Activated B cell treated with CpG ODN at 0.5 μM for 24 hours (primary cell): ENCODE data around the gene TYMP. TPM values are rescaled to one million over a fixed set of nuclear protein-coding genes. Genes with fewer than 3 reads are reported as not detected.
"Not testable (repeated sequence)": the region's sequence is repeated elsewhere in the genome, so short reads cannot be mapped to it uniquely, and the experiment has no call there.

ENCODE experiments used
- ATAC-seq: fragments of 200-7000 bp; cut with Tn5 transposase; one replicate; pipeline ENCODE4 v1.10.0; 2021; ENCODE audit warnings: low read depth, mild to moderate bottlenecking, moderate library complexity
- CTCF ChIA-PET: fragments of 350-600 bp; sonication (Branson Sonifier 250); formaldehyde crosslinking; loops from one replicate; lab custom pipeline; 2021; ENCODE audit warnings: antibody characterized with exemption; lab: Charles Lee
- POLR2A ChIA-PET: fragments of 350-600 bp; sonication (Branson Sonifier 250); formaldehyde crosslinking; loops from one replicate; lab custom pipeline; 2021; ENCODE audit warnings: antibody characterized with exemption; lab: Charles Lee
- DNase-seq: peaks from one replicate; pipeline ENCODE4 v3.0.0; 2022
- H3K27ac Mint-ChIP-seq: one replicate; pipeline ENCODE4 v1.8.0; 2020; ENCODE audit warnings: mixed read lengths
- H3K27me3 Mint-ChIP-seq: one replicate; pipeline ENCODE4 v1.8.0; 2021; ENCODE audit warnings: mixed read lengths
- H3K36me3 Mint-ChIP-seq: one replicate; pipeline ENCODE4 v1.8.0; 2021; ENCODE audit warnings: low read depth, mixed read lengths
- H3K4me1 Mint-ChIP-seq: one replicate; pipeline ENCODE4 v1.8.0; 2021; ENCODE audit warnings: mixed read lengths
- H3K4me3 Mint-ChIP-seq: one replicate; pipeline ENCODE4 v1.8.0; 2020; ENCODE audit warnings: mild to moderate bottlenecking, mixed read lengths
- H3K9me3 Mint-ChIP-seq: one replicate; pipeline ENCODE4 v1.8.0; 2020; ENCODE audit warnings: mixed read lengths
- CTCF ChIP-seq: fragments of 200-600 bp; IDR thresholded peaks from one replicate; pipeline ENCODE4 v1.8.0; 2022; ENCODE audit warnings: antibody characterized with exemption, mild to moderate bottlenecking
- intact Hi-C: fragments of 100-400 bp; cut with micrococcal nuclease; formaldehyde crosslinking; loops from one replicate; pipeline ENCODE4 v1.15.1; 2024
- total RNA-seq: library from RNA; stranded (reverse); gene quantifications from 2 replicates; pipeline ENCODE4 v1.2.3, GENCODE V29; 2022

The TYMP gene
- total RNA-seq, 1 donor from 2014 or later = 92.9 TPM

GRCh38 chr22:50520826-50521453 lies 8.9 kb downstream of the TYMP start:
- DNase-seq (no peak), ATAC-seq (no peak)
- peaks cover 7% of the 10 kb centered on the region for H3K4me1 Mint-ChIP-seq
- no peak overlapping the region for H3K27ac Mint-ChIP-seq
- no peak overlapping the region for H3K4me3 Mint-ChIP-seq
- no peak for TF ChIP-seq CTCF
- intact Hi-C loops = no loop called here
- H3K27me3 Mint-ChIP-seq = no peaks in the 10 kb centered on the region
- ChIA-PET POLR2A (no interaction called here), CTCF (no interaction called here)
- peaks cover 61% of the 10 kb centered on the region for H3K36me3 Mint-ChIP-seq
- no peaks in the 10 kb centered on the region for H3K9me3 Mint-ChIP-seq

DNA sequence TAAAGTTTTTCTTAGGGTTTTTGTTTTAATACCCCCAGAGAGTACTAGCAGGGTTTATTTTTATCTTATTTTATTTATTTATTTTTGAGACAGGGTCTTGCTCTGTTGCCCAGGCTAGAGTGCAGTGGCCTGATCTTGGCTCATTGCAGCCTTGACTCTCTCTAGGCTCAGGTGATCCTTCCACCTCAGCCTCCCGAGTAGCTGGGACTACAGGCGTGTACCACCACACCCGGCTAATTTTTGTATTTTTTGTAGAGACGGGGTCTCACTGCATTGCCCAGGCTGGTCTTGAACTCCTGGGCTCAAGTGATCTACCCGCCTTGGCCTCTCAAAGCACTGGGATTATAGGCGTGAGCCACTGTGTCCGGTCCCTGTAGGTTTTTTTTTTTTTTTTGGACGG lies 9.6 kb downstream of the TYMP start:
- H3K27ac Mint-ChIP-seq, DNase-seq, intact Hi-C loops, H3K9me3 Mint-ChIP-seq, H3K27me3 Mint-ChIP-seq, H3K4me3 Mint-ChIP-seq, CTCF ChIA-PET, H3K4me1 Mint-ChIP-seq, ATAC-seq: not testable (repeated sequence)
- POLR2A ChIA-PET = interaction anchor here (1.4 kb wide), 1 partner anchor 13 kb away, joined by 4 read pairs; the partner anchor contains the start of genes LMF2 and NCAPH2
- peaks cover 64% of the 10 kb centered on the region for H3K36me3 Mint-ChIP-seq

DNA sequence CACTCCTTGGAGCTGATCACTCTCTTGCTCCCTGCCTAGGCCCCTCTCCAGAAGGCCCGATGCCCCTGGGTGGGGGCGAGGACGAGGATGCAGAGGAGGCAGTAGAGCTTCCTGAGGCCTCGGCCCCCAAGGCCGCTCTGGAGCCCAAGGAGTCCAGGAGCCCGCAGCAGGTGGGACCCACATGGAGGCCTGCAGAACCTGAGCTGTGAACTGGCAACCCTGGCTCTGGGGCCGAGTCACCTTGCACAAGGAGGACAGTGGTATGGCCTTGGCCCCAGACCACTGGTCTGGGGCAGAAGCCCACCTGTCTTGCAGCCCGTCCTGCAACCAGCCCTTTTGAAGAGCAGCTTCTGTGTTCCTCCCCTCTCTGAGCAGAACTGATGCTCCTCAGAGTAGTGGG lies 10.7 kb downstream of the TYMP start:
- ATAC-seq (no peak), DNase-seq (no peak)
- Mint-ChIP-seq H3K27ac (no peak overlapping the region), H3K4me1 (peaks cover 3% of the 10 kb centered on the region), H3K4me3 (no peak overlapping the region), H3K9me3 (no peaks in the 10 kb centered on the region), H3K36me3 (peaks cover 67% of the 10 kb centered on the region), H3K27me3 (no peaks in the 10 kb centered on the region)
- intact Hi-C loops = no loop called here
- TF ChIP-seq CTCF = no peak
- POLR2A ChIA-PET = interaction anchor here (0.6 to 1.4 kb wide), 2 partner anchors 12 to 46 kb away, joined by 4 read pairs; partner anchors contain the start of genes LMF2 and NCAPH2
- CTCF ChIA-PET = interaction anchor here (0.9 kb wide), 1 partner anchor 47 kb away, joined by 3 read pairs; no protein-coding TSS in a partner anchor

- DNase-seq (no peak), ATAC-seq (no peak)
- H3K27ac Mint-ChIP-seq = no peak overlapping the region
- no peak for TF ChIP-seq CTCF
- H3K4me3 Mint-ChIP-seq = no peak overlapping the region
- ChIA-PET POLR2A (no interaction called here), CTCF (interaction anchor here (0.9 kb wide), 1 partner anchor 46 kb away, joined by 3 read pairs; no protein-coding TSS in a partner anchor)
- intact Hi-C loops = no loop called here
- H3K36me3 Mint-ChIP-seq = peaks cover 65% of the 10 kb centered on the region
- peaks cover 3% of the 10 kb centered on the region for H3K4me1 Mint-ChIP-seq
- no peaks in the 10 kb centered on the region for H3K27me3 Mint-ChIP-seq
- H3K9me3 Mint-ChIP-seq = no peaks in the 10 kb centered on the region
These were observed 11.2 kb downstream of the TYMP start for GRCh38 chr22:50518606-50519005.

- intact Hi-C loops = no loop called here
- no peak for DNase-seq
- no peaks in the 10 kb centered on the region for H3K9me3 Mint-ChIP-seq
- ChIA-PET POLR2A (interaction anchor here (1.1 kb wide), 1 partner anchor 10 kb away, joined by 4 read pairs; the partner anchor contains the start of genes LMF2 and NCAPH2), CTCF (no interaction called here)
- H3K27ac Mint-ChIP-seq = no peak overlapping the region
- no peak overlapping the region for H3K4me3 Mint-ChIP-seq
- ATAC-seq = no peak
- TF ChIP-seq CTCF = no peak
- peaks cover 57% of the 10 kb centered on the region for H3K36me3 Mint-ChIP-seq
- H3K27me3 Mint-ChIP-seq = no peaks in the 10 kb centered on the region
- H3K4me1 Mint-ChIP-seq = peaks cover 3% of the 10 kb centered on the region
These were observed 12.1 kb downstream of the TYMP start for GRCh38 chr22:50517495-50518260.
